Measurements from ENCODE around the gene NUP50.
A peak's percentile ranks its signal among the peaks of the same experiment; 100 is the strongest.

The NUP50 gene

DNA sequence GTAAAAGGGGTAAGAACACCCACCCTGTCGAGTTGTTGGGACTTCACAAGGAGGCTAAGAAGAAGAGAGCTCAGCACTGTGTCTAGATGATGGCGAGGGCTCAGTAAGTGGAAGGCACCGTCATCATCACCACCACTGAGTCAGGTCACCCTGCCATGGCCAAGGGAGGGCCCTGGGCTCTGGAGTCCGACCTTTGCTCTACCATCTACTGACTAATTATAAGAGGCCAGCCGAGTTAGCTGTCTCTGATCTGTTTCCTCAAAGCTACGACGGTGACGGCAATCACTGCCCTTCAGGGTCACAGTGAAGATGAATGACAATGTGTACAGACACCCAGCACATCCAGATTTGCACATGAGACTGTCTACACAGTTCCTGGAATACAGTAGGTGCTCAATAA lies 47.7 kb downstream of the NUP50 start:
- no peak for DNase-seq

DNA sequence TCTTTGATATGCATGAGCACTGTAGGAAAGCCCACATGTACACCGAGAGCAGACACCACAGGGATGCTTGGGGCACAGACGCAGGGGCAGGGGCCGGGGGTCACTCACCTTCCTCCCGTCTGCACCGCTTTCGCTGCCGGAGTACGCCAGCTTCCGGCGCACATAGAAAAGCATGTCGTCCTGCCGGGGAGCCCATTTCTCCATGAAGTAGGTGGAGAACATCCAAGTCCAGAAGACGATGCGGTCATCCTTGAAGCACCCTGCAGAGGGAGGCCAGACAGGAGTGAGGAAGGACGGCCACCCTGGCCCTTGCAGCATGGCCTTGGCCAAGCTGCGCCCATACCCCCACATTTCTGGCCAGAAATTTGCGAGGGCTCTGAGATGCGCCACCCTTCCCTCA lies 48.1 kb downstream of the NUP50 start:
- peak; percentile 24 for DNase-seq

DNA sequence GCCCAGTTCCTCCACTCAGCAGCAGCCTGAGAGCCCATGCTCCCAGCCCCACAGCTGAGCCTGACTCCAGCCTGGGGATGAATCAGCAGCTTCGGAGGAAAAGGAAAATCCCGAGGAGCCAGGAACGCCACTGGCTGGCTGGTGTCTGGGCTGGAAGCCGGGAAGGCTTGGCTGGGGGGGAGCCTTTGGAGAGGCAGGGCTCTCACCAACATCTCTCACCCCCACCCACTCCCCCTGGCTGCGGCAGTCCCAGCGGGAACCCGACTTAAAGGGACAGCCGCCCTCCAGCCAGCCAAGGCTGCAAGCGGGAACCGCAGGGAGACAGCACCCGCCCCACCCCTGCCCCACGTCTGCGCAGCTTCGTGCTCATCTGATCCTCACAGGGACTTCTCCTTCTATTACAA lies 48.6 kb downstream of the NUP50 start:
- DNase-seq, result peak; percentile 81

DNA sequence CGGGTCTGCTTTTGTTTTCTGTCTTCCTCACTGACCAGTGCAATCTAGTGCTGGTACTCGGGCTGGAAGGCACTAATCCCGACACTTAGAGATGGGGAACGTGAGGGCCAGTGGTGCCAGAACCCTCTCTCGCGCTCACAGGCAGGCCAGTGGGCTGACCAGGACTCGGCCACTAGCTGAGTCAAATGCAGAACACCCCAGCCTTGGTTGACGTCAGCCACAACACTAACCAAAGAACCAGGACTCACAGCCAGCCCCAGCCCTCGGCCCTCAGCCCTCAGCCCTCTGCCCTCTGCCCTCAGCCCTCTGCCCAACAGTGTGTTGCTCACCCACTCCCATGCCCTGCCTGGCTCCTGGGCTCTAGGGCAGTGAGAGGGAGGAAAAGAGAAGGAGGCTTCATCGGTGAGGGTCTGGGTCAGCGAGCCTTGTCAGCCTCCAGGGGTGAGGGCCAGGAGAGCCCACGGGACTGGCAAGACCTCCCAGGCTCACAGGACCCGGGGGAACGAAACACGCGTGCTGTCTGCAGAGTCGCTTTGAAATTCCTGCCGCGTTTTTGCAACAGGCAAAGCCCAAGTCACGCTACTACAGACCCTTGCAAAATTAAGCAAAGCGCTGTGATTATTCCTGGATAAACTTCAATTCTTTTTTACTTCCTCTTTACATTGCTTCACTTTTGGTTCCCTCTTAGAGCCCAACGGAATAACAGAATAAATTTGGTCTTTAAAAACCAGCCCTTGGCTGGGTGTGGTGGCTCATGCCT lies 49.4 kb downstream of the NUP50 start:
- no peak for DNase-seq

DNA sequence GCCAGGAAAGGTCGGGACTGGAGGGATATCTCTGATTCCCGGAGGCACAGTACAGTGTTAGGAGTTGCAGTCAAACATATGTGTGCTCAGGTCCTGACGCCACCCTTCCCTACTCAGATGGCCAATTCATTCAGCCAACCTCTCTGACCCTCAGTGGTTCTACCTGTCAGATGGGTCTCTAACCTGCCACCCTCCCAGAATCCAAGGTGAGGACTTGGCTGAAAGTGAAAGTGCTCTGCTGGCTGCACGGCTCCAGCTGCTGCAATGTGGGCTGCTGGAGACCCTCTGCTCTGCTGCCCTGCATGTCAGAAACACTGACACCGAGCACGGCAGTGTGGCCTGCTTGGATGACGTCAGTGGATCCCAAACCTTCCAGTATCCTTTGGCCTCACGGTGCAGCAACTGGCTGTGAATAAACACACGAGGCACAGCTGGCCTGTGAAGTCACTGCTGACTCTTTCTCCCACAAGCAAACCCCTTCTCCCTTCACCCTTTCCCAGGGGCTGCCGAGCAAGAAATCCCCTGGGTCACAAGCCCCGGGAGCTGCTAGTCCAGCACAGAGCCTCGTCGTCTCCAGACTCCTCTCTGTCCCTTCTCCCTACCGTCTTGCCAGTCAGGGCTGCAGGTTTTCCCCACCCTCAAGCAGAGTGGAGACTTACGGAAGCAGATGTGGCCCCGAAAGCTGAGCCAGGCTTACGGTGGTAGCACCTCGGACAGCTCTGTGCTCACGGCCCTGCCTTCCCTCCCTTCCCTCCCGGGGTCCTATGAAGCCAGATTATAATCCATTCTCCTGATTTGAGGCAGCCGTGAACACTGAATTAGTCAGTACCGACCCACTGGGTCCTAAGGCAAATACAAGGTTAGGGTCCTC lies 52.6 kb downstream of the NUP50 start:
- DNase-seq, result no peak

DNA sequence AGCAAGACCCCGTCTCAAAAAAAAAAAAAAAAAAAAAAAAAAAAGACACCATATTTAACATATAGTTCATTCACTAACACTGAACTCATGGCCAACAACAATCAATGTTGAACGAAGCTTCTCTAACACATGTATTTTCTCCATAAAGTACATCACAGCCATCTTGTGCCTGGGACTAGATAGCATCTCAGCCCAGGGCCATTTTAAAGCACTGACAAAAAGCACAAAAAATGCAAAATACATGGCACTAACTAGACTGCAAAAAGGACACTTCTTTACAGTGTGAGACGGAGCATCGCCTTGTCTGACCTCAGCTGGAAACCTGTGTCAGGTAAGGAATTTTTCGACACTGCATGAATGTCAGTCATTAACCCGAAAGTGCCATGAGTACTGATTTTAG lies 53.6 kb downstream of the NUP50 start:
- no peak for DNase-seq

DNA sequence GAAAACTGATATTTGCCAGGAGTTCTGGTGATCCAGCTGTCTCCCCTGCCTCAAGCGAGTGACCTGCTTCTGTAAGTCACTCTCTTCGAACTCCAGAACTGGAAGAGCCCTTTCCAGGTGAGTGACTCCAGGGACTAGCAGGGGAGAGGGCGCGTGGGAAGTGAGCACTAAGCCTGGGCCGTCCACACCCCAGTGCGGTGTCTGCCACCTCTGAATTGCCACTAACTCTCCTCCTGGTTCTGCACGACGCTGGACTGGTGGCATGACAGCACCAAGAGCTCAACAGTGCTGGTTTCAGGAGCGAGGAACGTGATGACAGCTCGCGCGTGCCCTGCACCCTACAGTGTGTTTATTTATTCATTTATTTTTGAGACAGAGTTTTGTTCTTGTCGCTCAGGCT lies 54.1 kb downstream of the NUP50 start:
- DNase-seq, result no peak

DNA sequence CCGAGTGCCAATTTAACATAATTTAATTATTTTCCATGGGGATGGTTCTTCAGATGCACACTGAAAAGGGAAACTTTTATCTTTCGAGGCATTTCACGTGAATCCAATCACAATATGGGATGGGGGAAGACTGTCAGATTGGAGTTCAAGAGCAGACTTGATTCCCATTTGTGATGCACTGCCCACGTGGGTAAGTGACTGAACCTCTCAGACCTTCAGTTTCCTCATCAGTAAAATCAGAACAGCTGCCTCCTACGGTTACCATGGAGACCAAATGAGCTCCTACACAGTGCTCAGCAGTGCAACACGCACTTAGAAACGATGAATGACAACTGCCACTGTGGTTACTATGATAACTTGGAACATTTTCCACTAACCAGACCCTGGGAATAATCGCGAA lies 55.3 kb downstream of the NUP50 start:
- no peak for DNase-seq

DNA sequence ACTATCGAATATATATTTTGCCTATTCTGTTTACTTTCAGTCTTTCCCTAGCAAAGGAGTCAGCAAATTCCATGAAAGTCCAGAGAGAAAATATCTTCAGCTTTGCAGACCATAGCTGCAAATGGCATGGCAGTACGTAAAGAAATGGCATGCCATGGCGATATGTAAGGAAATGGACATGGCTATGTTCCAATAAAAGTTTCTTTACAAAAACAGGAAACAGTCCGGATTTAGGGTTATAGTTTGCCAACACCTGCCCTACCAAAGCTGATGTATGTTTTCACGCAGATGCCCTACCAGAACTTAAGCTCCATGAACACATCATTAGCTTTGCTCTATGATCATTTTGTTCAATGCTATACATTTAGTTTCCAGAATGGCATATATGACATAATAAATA lies 57.5 kb downstream of the NUP50 start:
- DNase-seq, result no peak

DNA sequence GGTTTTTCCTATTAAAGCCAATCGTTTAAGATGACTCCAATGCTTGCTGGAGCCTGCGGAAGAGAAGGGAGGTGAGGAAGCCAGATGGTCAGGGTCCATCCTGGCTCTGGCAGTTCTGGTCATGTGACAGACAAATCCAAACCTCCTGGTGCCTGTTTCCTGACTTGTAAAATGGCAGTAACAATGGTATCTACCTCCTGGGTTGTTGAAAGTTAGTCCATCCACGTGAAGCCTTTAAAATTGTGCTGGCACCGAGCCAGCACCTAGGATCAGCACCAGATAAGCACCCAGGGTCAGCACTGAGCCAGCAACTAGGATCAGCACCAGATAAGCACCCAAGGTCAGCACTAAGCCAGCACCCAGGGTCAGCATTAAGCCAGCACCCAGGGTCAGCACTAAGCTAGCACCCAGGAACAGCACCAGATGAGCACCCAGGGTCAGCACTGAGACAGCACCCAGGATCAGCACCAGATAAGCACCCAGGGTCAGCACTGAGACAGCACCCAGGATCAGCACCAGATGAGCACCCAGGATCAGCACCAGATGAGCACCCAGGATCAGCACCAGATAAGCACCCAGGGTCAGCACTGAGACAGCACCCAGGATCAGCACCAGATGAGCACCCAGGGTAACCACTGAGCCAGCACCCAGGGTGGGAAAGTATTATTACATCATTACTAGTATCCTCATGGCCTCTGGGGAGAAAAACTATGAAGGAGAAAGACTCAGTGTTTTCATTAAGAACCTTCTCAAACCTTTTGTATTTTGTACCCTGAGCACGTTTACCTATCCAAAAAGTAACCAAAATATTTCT lies 59.8 kb downstream of the NUP50 start:
- no peak for DNase-seq

DNA sequence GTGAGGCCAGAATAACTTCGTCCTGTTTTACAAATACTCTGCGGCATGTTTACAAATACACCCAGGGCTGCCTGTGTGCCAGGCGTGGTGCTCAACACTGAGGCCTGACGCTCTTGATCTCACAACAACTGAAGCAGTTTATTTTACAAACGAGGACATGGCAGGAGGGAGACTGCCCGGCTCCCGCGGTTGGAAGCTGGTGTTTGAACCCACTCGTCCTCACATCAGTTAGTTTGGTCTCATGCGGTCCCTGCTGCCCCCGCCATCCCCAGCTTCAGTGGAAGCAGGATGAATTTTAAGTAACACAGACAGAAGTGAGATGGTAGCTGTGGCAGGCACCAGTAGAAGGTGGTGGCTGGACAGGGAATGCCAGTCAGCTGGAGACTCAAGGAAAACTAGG lies 60.6 kb downstream of the NUP50 start:
- DNase-seq, result no peak

DNA sequence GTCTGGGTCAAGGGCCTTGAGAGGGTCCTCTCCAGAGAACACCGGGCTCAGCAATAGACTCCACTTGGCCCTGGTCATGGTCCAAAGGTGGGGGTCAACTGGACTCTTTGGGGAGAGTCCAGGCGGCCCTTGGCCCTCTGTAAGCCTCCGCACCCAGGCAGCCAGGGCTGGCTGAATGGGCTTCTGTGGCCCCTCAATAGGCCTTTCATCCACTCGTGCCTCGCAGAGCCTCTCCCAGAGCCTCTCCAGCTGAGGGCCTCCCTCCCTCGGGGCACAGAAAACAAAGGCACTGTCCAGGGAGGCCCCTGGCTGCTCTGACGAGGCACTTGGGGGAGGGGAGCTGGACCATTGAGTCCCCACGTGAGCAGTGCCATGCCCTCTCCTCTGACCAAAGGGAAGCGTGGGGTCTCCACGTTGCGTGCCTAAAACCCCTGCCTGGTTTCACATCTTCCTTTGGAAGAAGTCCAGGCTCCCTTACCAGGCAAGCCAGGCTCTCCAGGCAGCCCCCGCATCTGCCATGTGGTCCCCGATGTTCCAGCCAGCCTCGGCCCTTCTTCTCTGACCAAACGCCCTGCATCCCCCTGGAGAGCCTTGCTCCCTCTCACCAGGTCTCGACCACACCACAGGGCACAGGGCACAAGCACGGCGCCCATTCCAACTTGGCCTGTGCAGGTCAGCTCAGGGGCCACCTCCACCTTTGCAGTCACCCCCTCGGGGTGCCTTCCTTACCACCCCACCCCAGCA lies 61.4 kb downstream of the NUP50 start:
- DNase-seq, result peak; percentile 13

DNA sequence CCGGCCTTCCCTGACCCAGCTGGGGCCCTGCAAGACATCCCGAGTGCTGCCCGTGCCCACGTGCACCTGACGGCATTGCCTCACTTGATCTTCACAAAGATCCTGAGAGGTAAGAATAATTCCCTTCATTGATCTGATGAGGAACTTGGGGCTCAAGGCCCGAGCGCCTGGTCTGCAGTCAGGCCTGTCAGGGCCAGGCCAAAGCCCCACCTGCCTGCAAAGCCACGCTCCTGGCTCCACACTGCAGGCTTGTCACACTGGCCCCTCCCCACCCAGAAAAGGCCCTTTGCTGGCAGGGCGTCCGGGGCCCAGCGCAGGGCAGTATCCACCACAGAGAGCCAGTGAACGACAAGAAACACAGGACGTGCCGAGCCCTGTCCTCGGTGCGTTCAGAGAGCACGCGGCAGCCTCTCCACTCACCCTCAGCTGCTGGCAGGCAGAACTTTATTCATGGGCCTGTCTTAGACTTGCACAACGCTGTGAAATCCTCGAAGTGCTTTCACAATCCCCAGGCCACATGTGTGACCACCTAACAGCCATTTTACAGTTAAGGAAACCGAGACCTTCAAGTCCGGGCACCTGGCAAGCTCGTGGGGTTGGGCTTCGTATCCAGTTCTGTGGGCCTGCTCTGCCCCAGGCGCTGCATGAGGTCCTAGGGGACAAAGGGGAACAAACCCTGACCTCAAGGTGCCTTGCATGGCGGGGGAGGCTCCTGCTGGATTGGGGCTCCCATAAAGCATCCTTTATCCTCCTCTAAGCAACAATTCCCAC lies 62.2 kb downstream of the NUP50 start:
- peak; percentile 33 for DNase-seq

DNA sequence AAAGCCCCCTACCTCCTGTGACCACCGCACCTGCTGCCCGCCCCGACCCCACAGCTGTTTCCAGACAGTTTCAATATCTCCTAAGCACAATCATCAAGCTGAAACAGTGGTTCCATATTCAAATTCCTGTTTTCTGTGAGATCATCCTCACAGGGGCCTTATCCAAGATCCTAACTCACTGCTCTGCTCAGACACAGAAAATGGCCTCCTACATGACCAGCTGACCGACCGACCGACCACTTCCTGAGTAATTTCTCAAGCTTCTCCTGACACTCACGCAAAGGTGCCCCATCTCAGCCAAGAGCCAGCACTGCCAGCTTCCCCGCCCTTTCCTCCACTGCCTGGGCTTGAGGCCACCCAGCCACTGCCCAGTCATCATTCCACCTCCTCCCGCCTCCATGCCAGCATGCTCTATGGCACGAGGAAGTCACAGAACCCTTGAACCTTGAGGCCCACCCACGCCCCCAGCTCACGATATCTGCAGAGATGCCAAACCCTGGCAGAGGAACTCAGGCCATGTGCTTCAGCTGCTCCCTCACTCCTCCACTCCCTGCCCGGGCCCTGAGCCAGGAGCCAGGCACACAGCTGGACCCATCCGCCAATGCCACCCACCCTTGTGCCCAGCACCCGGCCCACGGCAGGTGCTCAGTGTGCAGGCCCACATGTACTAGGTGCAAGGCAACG lies 62.9 kb downstream of the NUP50 start:
- peak; percentile 31 for DNase-seq

DNA sequence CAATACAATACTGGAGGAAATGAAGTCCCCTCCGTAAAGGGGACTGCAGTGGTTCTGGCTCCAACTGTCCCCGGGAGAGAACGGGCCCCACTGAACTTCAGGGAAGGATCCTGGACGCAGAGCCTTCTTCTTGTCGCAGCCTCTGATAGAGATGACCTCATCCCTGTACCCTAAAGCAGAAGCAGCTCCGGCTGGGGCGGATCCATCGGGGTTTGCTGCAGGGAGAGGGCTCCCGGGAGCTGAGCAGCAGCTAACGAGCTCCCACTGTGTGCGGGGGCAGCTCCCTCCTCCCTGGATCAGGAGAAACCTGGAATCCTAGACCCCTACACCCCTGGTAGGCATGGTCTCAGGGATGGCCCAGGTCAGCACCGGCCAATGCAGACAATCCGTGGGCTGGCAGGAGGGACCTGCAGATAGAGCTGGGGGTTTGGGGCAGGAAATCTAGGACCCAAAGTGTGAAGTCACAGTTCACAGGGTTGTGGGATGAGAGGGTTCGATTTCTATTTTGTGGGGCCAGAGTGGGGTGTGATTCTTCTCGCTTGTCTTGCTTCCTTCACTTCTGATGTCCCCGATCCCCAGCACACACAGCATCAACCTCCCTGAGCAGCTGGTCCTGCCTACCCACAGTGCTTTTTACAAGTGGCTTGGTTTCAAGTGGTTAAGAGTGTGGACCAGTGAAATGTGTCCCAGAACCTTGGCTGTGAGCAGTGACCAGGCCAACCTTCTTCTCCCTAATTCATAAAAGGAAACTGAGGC lies 64.1 kb downstream of the NUP50 start:
- DNase-seq, result peak; percentile 26

DNA sequence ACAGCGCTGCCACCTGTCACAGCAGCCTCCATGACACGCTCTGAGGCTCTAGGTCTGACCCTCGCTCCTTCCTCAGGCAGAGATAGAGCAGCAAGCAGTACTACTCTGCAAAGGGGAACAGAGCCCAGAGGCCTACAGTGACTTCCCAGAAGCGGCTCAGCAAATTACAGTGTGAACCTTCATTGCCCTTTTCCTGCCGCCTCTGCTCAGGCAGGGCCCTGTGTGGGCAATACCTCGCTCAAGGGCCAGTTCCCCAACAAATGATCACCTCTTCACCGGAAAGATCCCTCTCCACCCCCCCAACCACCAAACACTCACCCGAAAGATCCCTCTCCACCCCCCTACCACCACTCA lies 64.7 kb downstream of the NUP50 start:
- DNase-seq, result peak; percentile 18

DNA sequence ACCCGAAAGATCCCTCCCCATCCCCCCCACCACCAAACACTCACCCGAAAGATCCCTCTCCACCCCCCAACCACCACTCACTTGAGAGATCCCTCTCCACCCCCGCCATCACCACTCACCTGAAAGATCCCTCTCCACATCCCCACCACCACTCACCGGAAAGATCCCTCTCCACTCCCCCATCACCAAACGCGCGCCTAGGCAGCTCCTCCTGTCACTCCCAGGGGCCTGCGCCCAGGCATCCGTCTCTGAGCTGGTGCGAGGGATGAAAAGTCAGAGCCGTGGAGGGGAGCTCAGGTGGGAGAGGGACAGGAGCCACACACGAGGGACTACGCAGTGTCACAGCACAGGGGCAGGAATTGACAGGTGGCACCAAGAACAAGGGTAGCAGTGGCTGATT lies 65.5 kb downstream of the NUP50 start:
- no peak for DNase-seq

DNA sequence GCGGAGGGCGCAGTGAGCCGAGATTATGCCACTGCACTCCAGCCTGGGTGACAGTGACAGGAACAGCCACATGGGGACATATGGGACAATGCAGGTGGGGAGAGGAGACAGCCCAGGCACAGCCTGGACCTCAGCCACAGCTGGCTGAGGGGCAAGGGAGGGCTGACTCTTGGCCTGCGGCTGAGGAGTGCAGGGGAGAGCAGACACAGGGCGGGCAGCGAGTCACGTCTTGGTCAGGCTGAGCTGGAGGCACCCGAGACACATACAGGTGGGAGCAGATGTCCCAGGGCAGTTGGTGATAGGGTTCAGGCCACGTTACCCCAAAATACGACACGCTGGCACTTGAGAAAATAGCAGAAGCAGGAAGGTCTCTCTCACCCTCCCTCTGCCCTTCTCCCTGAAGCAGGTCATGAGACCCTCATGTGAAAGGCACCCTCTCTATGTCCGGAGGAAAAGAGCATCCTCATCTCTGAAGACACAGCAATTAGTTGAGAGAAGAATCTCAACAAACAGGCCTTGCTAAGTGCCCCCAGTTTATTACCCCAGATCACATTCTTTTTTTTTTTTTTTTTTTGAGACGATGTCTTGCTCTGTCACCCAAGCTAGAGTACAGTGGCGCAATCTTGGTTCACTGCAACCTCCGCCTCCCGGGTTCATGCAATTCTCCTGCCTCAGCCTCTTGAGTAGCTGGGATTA lies 66.4 kb downstream of the NUP50 start:
- no peak for DNase-seq

DNA sequence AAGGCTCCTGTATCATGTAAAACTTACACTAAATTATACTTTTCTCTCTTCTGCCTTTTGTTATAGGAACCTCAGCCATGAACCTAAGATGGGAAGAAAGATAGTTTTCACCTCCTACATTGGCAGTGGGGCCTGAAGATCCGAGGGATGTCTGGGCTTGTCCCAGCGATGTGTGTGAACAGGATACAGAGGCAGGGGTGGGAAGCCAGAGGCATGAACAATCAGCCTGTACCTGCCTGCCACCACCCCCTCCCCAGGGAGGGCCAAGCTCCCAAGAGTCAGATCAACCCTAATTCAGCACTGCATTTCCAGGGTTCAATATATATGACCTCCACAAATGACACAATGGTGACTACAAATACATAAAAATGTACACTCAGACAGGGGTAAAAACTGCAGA lies 67.6 kb downstream of the NUP50 start:
- no peak for DNase-seq

DNA sequence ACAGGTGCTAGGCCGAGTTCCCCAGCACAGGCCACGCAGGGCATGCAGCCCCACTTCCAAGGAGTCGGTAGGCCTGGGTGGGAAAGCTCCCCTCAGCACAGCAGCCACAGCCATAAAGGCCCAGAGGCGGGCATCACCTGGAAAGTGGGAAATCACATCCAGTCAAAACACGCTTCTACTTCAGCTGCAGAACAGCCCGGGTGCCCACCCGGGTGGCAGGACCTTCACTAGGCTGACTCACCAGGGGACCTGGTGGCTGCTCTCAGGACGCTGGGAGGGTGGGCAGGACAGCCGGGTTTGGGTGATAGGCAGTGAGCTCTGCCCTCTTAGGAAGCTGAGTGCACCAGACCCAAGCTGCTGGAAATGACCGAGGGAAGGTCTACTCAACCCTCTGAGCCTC lies 69.7 kb downstream of the NUP50 start:
- no peak for DNase-seq
